ENCODE results near the gene DUS1L. TPM values are rescaled to one million over a fixed set of nuclear protein-coding genes. Genes with fewer than 3 reads are reported as not detected.

The DUS1L gene
- polyA plus RNA-seq, 1 experiment: 21.4 TPM

GRCh38 chr17:82015311-82015971, 50.2 kb downstream of the DUS1L start:
- ChIA-PET POLR2A (interaction anchor here (0.6 kb wide), 1 partner anchor 25 kb away, joined by 3 read pairs; no protein-coding TSS in a partner anchor), CTCF (no interaction called here)
- no peak for DNase-seq (ENCODE audit: low read depth, low spot score)
- no peak overlapping the region for H3K27ac ChIP-seq (ENCODE audit: low read depth, low read length)
- H3K27me3 ChIP-seq (ENCODE audit: control insufficient read depth, insufficient read depth, low read length): no peaks in the 10 kb centered on the region
- no peaks in the 10 kb centered on the region; the same call in 1 of the 2 replicates for H3K9me3 ChIP-seq (ENCODE audit: control insufficient read depth, insufficient read depth, low read length)
- TF ChIP-seq CTCF (IDR thresholded peaks at IDR 0.05; ENCODE audit: low read depth, low read length): no peak
- no peak overlapping the region for H3K4me3 ChIP-seq (ENCODE audit: low read depth, low read length)

- H3K27ac ChIP-seq (ENCODE audit: low read depth, low read length): no peak overlapping the region
- no peak for DNase-seq (ENCODE audit: low read depth, low spot score)
- CTCF ChIA-PET: interaction anchor here (1.2 kb wide), 1 partner anchor 55 kb away, joined by 4 read pairs; no protein-coding TSS in a partner anchor
- no peak for TF ChIP-seq CTCF (IDR thresholded peaks at IDR 0.05; ENCODE audit: low read depth, low read length)
- no peak overlapping the region for H3K4me3 ChIP-seq (ENCODE audit: low read depth, low read length)
- H3K9me3 ChIP-seq (ENCODE audit: control insufficient read depth, insufficient read depth, low read length): no peaks in the 10 kb centered on the region; the same call in 1 of the 2 replicates
- no peaks in the 10 kb centered on the region for H3K27me3 ChIP-seq (ENCODE audit: control insufficient read depth, insufficient read depth, low read length)
- POLR2A ChIA-PET: interaction anchor here (0.6 kb wide), 1 partner anchor 24 kb away, joined by 3 read pairs; no protein-coding TSS in a partner anchor
Observed at GRCh38 chr17:82014971-82015310, 50.7 kb downstream of the DUS1L start.

GRCh38 chr17:82014432-82014831, 51.2 kb downstream of the DUS1L start:
- no peak for TF ChIP-seq CTCF (IDR thresholded peaks at IDR 0.05; ENCODE audit: low read depth, low read length)
- Histone ChIP-seq H3K9me3 (ENCODE audit: control insufficient read depth, insufficient read depth, low read length) (no peaks in the 10 kb centered on the region; the same call in 1 of the 2 replicates), H3K27ac (ENCODE audit: low read depth, low read length) (no peak overlapping the region), H3K27me3 (ENCODE audit: control insufficient read depth, insufficient read depth, low read length) (no peaks in the 10 kb centered on the region), H3K4me3 (ENCODE audit: low read depth, low read length) (no peak overlapping the region)
- CTCF ChIA-PET: interaction anchor here (1.2 kb wide), 1 partner anchor 55 kb away, joined by 4 read pairs; no protein-coding TSS in a partner anchor
- POLR2A ChIA-PET: no interaction called here
- DNase-seq (ENCODE audit: low read depth, low spot score): no peak

GRCh38 chr17:82013772-82014321, 51.8 kb downstream of the DUS1L start:
- CTCF ChIA-PET: interaction anchor here (1.2 kb wide), 1 partner anchor 54 kb away, joined by 4 read pairs; no protein-coding TSS in a partner anchor

More at GRCh38 chr17:82013772-82014321, 51.8 kb downstream of the DUS1L start:
- POLR2A ChIA-PET: no interaction called here
- TF ChIP-seq CTCF (IDR thresholded peaks at IDR 0.05; ENCODE audit: low read depth, low read length): no peak
- Histone ChIP-seq H3K9me3 (ENCODE audit: control insufficient read depth, insufficient read depth, low read length) (no peaks in the 10 kb centered on the region; the same call in 1 of the 2 replicates), H3K27me3 (ENCODE audit: control insufficient read depth, insufficient read depth, low read length) (no peaks in the 10 kb centered on the region), H3K4me3 (ENCODE audit: low read depth, low read length) (no peak overlapping the region), H3K27ac (ENCODE audit: low read depth, low read length) (no peak overlapping the region)
- DNase-seq (ENCODE audit: low read depth, low spot score): no peak
